Pulmonary artery endothelial cell (primary cell): ENCODE measurements around the gene OBI1. TPM values are rescaled to one million over a fixed set of nuclear protein-coding genes. Genes with fewer than 3 reads are reported as not detected.
A peak's percentile ranks its signal among the peaks of the same experiment; 100 is the strongest.

Experiments used
- DNase-seq: peaks from one replicate; pipeline ENCODE4 v3.0.0-alpha.2; 2011; ENCODE audit warnings: low read depth, low spot score
- total RNA-seq: library from RNA; depleted of rRNA; stranded (reverse); fragments of >200 nt; gene quantifications from 2 replicates; pipeline ENCODE4 v1.2.3, GENCODE V29; 2014

Gene OBI1
- total RNA-seq, result 29.0 and 29.1 TPM in 2 replicates

- peak; percentile 77 for DNase-seq
Observed at GRCh38 chr13:78658630-78659449, at the start of gene OBI1. Gene OBI1, minus strand, starts transcription at chr13:78659155. Its CDS starts 35 bp downstream, at chr13:78659120.

- DNase-seq, result no peak
Observed at GRCh38 chr13:78701383-78701782, 42.4 kb upstream of the OBI1 start.

GRCh38 chr13:78700121-78700910 lies 41.4 kb upstream of the OBI1 start:
- peak; percentile 29 for DNase-seq

GRCh38 chr13:78689011-78689410 lies 30.1 kb upstream of the OBI1 start:
- DNase-seq, result no peak

- no peak for DNase-seq
Observed at GRCh38 chr13:78686461-78686860, 27.5 kb upstream of the OBI1 start.

GRCh38 chr13:78680576-78681350 lies 21.8 kb upstream of the OBI1 start:
- DNase-seq, result no peak

GRCh38 chr13:78680115-78680561 lies 21.2 kb upstream of the OBI1 start:
- DNase-seq, result no peak

GRCh38 chr13:78679329-78679728 lies 20.4 kb upstream of the OBI1 start:
- no peak for DNase-seq

GRCh38 chr13:78675112-78675511 lies 16.2 kb upstream of the OBI1 start:
- no peak for DNase-seq

GRCh38 chr13:78674638-78675037 lies 15.7 kb upstream of the OBI1 start:
- no peak for DNase-seq

GRCh38 chr13:78662467-78662866 lies 3.5 kb upstream of the OBI1 start:
- no peak for DNase-seq

- DNase-seq, result no peak
Observed at GRCh38 chr13:78660495-78660857, 1.5 kb upstream of the OBI1 start.

- no peak for DNase-seq
Observed at GRCh38 chr13:78659732-78660494, 958 bp upstream of the OBI1 start.

- no peak for DNase-seq
Observed at GRCh38 chr13:78659450-78659730, 435 bp upstream of the OBI1 start.

GRCh38 chr13:78657699-78658629 lies 991 bp downstream of the OBI1 start:
- no peak for DNase-seq

- DNase-seq, result peak; percentile 26
Observed at GRCh38 chr13:78655906-78656305, 3.0 kb downstream of the OBI1 start.

- no peak for DNase-seq
Observed at GRCh38 chr13:78655007-78655406, 3.9 kb downstream of the OBI1 start.

- no peak for DNase-seq
Observed at GRCh38 chr13:78652651-78653050, 6.3 kb downstream of the OBI1 start.

GRCh38 chr13:78650717-78651083 lies 8.3 kb downstream of the OBI1 start:
- no peak for DNase-seq

GRCh38 chr13:78649997-78650716 lies 8.8 kb downstream of the OBI1 start:
- DNase-seq, result no peak
